ENCODE results near the gene OR8G1. TPM values are rescaled to one million over a fixed set of nuclear protein-coding genes. Genes with fewer than 3 reads are reported as not detected.

Gene OR8G1
- polyA plus RNA-seq, 1 experiment: not detected

- CTCF ChIA-PET: no interaction called here
- Histone ChIP-seq H3K9me3 (ENCODE audit: control insufficient read depth, insufficient read depth, low read length) (no peaks in the 10 kb centered on the region), H3K27me3 (ENCODE audit: control insufficient read depth, insufficient read depth, low read length) (no peaks in the 10 kb centered on the region), H3K27ac (ENCODE audit: low read depth, low read length) (no peak overlapping the region), H3K4me3 (ENCODE audit: low read depth, low read length) (no peak overlapping the region)
- DNase-seq (ENCODE audit: low read depth, low spot score): no peak
- no peak for TF ChIP-seq CTCF (IDR thresholded peaks at IDR 0.05; ENCODE audit: low read depth, low read length)
- POLR2A ChIA-PET: no interaction called here
These were observed 53.8 kb downstream of the OR8G1 start for GRCh38 chr11:124294687-124295086.

GRCh38 chr11:124296016-124296415, 55.1 kb downstream of the OR8G1 start:
- no peak overlapping the region for H3K27ac ChIP-seq (ENCODE audit: low read depth, low read length)
- ChIA-PET CTCF (no interaction called here), POLR2A (no interaction called here)
- no peaks in the 10 kb centered on the region for H3K27me3 ChIP-seq (ENCODE audit: control insufficient read depth, insufficient read depth, low read length)
- H3K4me3 ChIP-seq (ENCODE audit: low read depth, low read length): no peak overlapping the region
- no peak for TF ChIP-seq CTCF (IDR thresholded peaks at IDR 0.05; ENCODE audit: low read depth, low read length)
- no peak for DNase-seq (ENCODE audit: low read depth, low spot score)
- H3K9me3 ChIP-seq (ENCODE audit: control insufficient read depth, insufficient read depth, low read length): no peaks in the 10 kb centered on the region

GRCh38 chr11:124297921-124298320, 57.0 kb downstream of the OR8G1 start:
- CTCF ChIA-PET: interaction anchor here (0.9 kb wide), 1 partner anchor 104 kb away, joined by 3 read pairs; no protein-coding TSS in a partner anchor
- TF ChIP-seq CTCF (IDR thresholded peaks at IDR 0.05; ENCODE audit: low read depth, low read length): no peak
- DNase-seq (ENCODE audit: low read depth, low spot score): no peak

GRCh38 chr11:124301548-124301947, 60.7 kb downstream of the OR8G1 start:
- H3K27ac ChIP-seq (ENCODE audit: low read depth, low read length): no peak overlapping the region
- TF ChIP-seq CTCF (IDR thresholded peaks at IDR 0.05; ENCODE audit: low read depth, low read length): no peak
- ChIA-PET CTCF (no interaction called here), POLR2A (no interaction called here)
- no peaks in the 10 kb centered on the region for H3K27me3 ChIP-seq (ENCODE audit: control insufficient read depth, insufficient read depth, low read length)
- no peak overlapping the region for H3K4me3 ChIP-seq (ENCODE audit: low read depth, low read length)
- no peak for DNase-seq (ENCODE audit: low read depth, low spot score)
- H3K9me3 ChIP-seq (ENCODE audit: control insufficient read depth, insufficient read depth, low read length): no peaks in the 10 kb centered on the region

More at GRCh38 chr11:124297921-124298320, 57.0 kb downstream of the OR8G1 start:
- Histone ChIP-seq H3K27ac (ENCODE audit: low read depth, low read length) (no peak overlapping the region), H3K9me3 (ENCODE audit: control insufficient read depth, insufficient read depth, low read length) (no peaks in the 10 kb centered on the region), H3K27me3 (ENCODE audit: control insufficient read depth, insufficient read depth, low read length) (no peaks in the 10 kb centered on the region), H3K4me3 (ENCODE audit: low read depth, low read length) (no peak overlapping the region)
- POLR2A ChIA-PET: no interaction called here

GRCh38 chr11:124302347-124303125, 61.6 kb downstream of the OR8G1 start:
- no peaks in the 10 kb centered on the region for H3K9me3 ChIP-seq (ENCODE audit: control insufficient read depth, insufficient read depth, low read length)
- CTCF ChIA-PET: no interaction called here
- POLR2A ChIA-PET: no interaction called here
- H3K27ac ChIP-seq (ENCODE audit: low read depth, low read length): no peak overlapping the region
- DNase-seq (ENCODE audit: low read depth, low spot score): no peak
- no peak for TF ChIP-seq CTCF (IDR thresholded peaks at IDR 0.05; ENCODE audit: low read depth, low read length)
- no peaks in the 10 kb centered on the region for H3K27me3 ChIP-seq (ENCODE audit: control insufficient read depth, insufficient read depth, low read length)
- H3K4me3 ChIP-seq (ENCODE audit: low read depth, low read length): no peak overlapping the region

Other genes with a start within 250 kb of the OR8G1 start
- gene OR10G6, start 245.9 kb upstream of the OR8G1 start, polyA plus RNA-seq (2011; rRNA removed): not detected in 2 replicates
- gene OR10G4, start 228.1 kb upstream of the OR8G1 start, polyA plus RNA-seq (2011; rRNA removed): not detected in 2 replicates
- gene OR10G9, start 218.1 kb upstream of the OR8G1 start, polyA plus RNA-seq (2011; rRNA removed): not detected in 2 replicates
- not detected in 2 replicates for gene OR10G8, start 214.3 kb upstream of the OR8G1 start, polyA plus RNA-seq (2011; rRNA removed)
- gene OR10G7, start 199.8 kb upstream of the OR8G1 start, polyA plus RNA-seq (2011; rRNA removed): not detected in 2 replicates
- 26.9 and 27.9 TPM in 2 replicates for gene VWA5A, start 125.6 kb upstream of the OR8G1 start, polyA plus RNA-seq (2011; rRNA removed)
- gene OR10D3, start 57.8 kb upstream of the OR8G1 start, polyA plus RNA-seq (2011; rRNA removed): not detected in 2 replicates
- gene OR8G5, start 15.3 kb downstream of the OR8G1 start, polyA plus RNA-seq (2011; rRNA removed): not detected in 2 replicates
- gene OR8D1, start 72.9 kb downstream of the OR8G1 start, polyA plus RNA-seq (2011; rRNA removed): not detected in 2 replicates
- gene OR8D2, start 79.1 kb downstream of the OR8G1 start, polyA plus RNA-seq (2011; rRNA removed): not detected in 2 replicates
- not detected in 2 replicates for gene OR8B2, start 143.4 kb downstream of the OR8G1 start, polyA plus RNA-seq (2011; rRNA removed)
- not detected in 2 replicates for gene OR8B3, start 157.9 kb downstream of the OR8G1 start, polyA plus RNA-seq (2011; rRNA removed)
- gene OR8B4, start 183.8 kb downstream of the OR8G1 start, polyA plus RNA-seq (2011; rRNA removed): not detected in 2 replicates
- gene OR8B8, start 204.6 kb downstream of the OR8G1 start, polyA plus RNA-seq (2011; rRNA removed): not detected in 2 replicates